Measurements from ENCODE around the gene RBM33. TPM values are rescaled to one million over a fixed set of nuclear protein-coding genes. Genes with fewer than 3 reads are reported as not detected.
"Not testable (repeated sequence)": the region's sequence is repeated elsewhere in the genome, so short reads cannot be mapped to it uniquely, and the experiment has no call there.

Gene RBM33
- total RNA-seq, 2 experiments from 2014 or later, result 69.8 to 74.6 TPM

DNA sequence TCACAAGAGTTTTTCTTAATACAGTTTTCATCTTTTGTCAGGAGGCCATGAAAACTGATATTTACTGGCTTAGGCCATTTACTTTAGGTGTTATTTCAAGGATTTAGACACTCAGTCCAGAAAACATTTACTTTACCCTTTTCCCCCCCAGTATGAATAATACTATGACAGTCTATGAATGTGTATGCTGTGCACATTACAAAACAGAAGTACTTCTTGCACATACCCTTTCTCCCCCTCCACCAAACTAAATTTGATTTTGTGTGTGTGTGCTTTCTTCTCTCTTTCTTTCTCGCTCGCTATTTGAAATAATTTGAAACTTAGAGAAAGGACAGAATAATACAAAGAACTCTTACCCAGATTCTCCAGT, 41.3 kb downstream of the RBM33 start:
- Mint-ChIP-seq H3K4me1 (peaks cover 66% of the 10 kb centered on the region), H3K9me3 (peaks cover 10% of the 10 kb centered on the region), H3K27ac (peak overlapping the region; percentile 69), H3K4me3 (no peak overlapping the region), H3K36me3 (peaks cover 75% of the 10 kb centered on the region), H3K27me3 (no peaks in the 10 kb centered on the region)
- no peak for DNase-seq

- peaks cover 65% of the 10 kb centered on the region for H3K4me1 Mint-ChIP-seq
- not testable (repeated sequence) for H3K27ac Mint-ChIP-seq, H3K27me3 Mint-ChIP-seq, H3K4me3 Mint-ChIP-seq, DNase-seq
- peaks cover 10% of the 10 kb centered on the region for H3K9me3 Mint-ChIP-seq
- H3K36me3 Mint-ChIP-seq, result peaks cover 76% of the 10 kb centered on the region
Measured at GRCh38 chr7:155686620-155687324, 42.3 kb downstream of the RBM33 start.

DNA sequence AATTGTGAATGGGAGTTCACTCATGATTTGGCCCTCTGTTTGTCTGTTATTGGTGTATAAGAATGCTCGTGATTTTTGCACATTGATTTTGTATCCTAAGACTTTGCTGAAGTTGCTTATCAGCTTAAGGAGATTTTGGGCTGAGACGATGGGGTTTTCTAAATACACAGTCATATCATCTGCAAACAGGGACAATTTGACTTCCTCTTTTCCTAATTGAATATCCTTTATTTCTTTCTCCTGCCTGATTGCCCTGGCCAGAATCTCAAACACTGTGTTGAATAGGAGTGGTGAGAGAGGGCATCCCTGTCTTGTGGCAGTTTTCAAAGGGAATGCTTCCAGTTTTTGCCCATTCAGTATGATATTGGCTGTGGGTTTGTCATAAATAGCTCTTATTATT, 43.8 kb downstream of the RBM33 start:
- H3K36me3 Mint-ChIP-seq, result peaks cover 67% of the 10 kb centered on the region
- H3K4me3 Mint-ChIP-seq, DNase-seq, H3K27ac Mint-ChIP-seq, H3K27me3 Mint-ChIP-seq: not testable (repeated sequence)
- H3K4me1 Mint-ChIP-seq, result peaks cover 64% of the 10 kb centered on the region
- H3K9me3 Mint-ChIP-seq, result peaks cover 10% of the 10 kb centered on the region

GRCh38 chr7:155690655-155691054, 46.2 kb downstream of the RBM33 start:
- H3K4me3 Mint-ChIP-seq, H3K27ac Mint-ChIP-seq: not testable (repeated sequence)

GRCh38 chr7:155692317-155692716, 47.9 kb downstream of the RBM33 start:
- H3K4me1 Mint-ChIP-seq, result peaks cover 62% of the 10 kb centered on the region
- H3K27ac Mint-ChIP-seq, result no peak overlapping the region
- no peak for DNase-seq
- H3K27me3 Mint-ChIP-seq, result no peaks in the 10 kb centered on the region
- H3K9me3 Mint-ChIP-seq, result peaks cover 4% of the 10 kb centered on the region
- H3K36me3 Mint-ChIP-seq, result peaks cover 47% of the 10 kb centered on the region
- H3K4me3 Mint-ChIP-seq, result no peak overlapping the region

More at GRCh38 chr7:155690655-155691054, 46.2 kb downstream of the RBM33 start:
- not testable (repeated sequence) for DNase-seq, H3K27me3 Mint-ChIP-seq
- H3K4me1 Mint-ChIP-seq, result peaks cover 56% of the 10 kb centered on the region
- H3K9me3 Mint-ChIP-seq, result peaks cover 10% of the 10 kb centered on the region
- H3K36me3 Mint-ChIP-seq, result peaks cover 59% of the 10 kb centered on the region

DNA sequence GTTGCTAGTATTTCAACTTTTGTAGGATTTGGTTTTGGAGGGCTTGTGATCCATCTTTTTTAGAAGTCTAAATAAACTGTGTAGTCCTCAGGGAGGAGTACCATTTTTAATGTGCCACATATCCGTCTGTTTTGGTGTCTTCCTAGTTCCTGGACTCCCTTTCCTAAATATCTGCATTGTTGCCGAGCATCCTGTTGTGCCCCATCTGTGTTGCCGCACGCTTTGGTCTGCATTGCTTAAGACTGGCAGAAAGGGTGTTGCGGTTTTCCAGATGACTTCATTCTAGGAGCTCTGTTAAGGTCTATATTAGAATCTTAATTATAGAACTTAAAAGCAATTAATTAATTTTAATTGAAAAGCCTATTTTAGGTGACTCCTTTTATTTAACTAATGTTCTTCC, 49.4 kb downstream of the RBM33 start:
- Mint-ChIP-seq H3K9me3 (peaks cover 4% of the 10 kb centered on the region), H3K4me3 (no peak overlapping the region), H3K27ac (no peak overlapping the region), H3K4me1 (peaks cover 63% of the 10 kb centered on the region), H3K27me3 (no peaks in the 10 kb centered on the region), H3K36me3 (peaks cover 35% of the 10 kb centered on the region)
- no peak for DNase-seq

GRCh38 chr7:155694851-155695250, 50.4 kb downstream of the RBM33 start:
- Mint-ChIP-seq H3K4me3 (no peak overlapping the region), H3K4me1 (peaks cover 62% of the 10 kb centered on the region), H3K9me3 (peaks cover 4% of the 10 kb centered on the region), H3K27me3 (no peaks in the 10 kb centered on the region), H3K27ac (no peak overlapping the region), H3K36me3 (peaks cover 26% of the 10 kb centered on the region)
- DNase-seq, result no peak

DNA sequence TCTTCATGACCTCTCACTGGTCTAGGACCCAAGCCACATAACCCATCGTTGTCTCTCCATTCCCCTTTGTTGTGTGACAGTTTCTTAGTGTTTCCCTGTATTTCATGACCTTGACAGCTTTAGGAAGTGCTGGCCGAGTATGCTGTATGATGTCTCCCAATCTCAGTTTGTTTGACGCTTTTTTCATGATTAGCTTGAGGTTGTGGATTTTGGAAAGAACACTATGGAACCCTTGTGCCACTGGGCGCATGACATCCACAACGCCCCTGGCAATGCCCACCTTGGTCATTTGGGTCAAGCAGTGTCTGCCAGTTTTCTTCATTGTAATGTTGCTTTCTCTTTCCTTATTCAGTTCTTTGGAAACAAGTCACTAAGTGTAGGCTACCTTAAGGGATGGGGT, 52.3 kb downstream of the RBM33 start:
- no peak overlapping the region for H3K4me3 Mint-ChIP-seq
- H3K36me3 Mint-ChIP-seq, result peaks cover 20% of the 10 kb centered on the region
- H3K4me1 Mint-ChIP-seq, result peaks cover 52% of the 10 kb centered on the region
- no peaks in the 10 kb centered on the region for H3K9me3 Mint-ChIP-seq
- DNase-seq, result no peak
- H3K27me3 Mint-ChIP-seq, result no peaks in the 10 kb centered on the region
- no peak overlapping the region for H3K27ac Mint-ChIP-seq

GRCh38 chr7:155698633-155699032, 54.2 kb downstream of the RBM33 start:
- DNase-seq, result no peak
- peaks cover 29% of the 10 kb centered on the region for H3K36me3 Mint-ChIP-seq
- peaks cover 52% of the 10 kb centered on the region for H3K4me1 Mint-ChIP-seq
- no peak overlapping the region for H3K4me3 Mint-ChIP-seq
- no peaks in the 10 kb centered on the region for H3K9me3 Mint-ChIP-seq
- H3K27me3 Mint-ChIP-seq, result no peaks in the 10 kb centered on the region
- no peak overlapping the region for H3K27ac Mint-ChIP-seq

- Mint-ChIP-seq H3K36me3 (peaks cover 28% of the 10 kb centered on the region), H3K4me1 (peaks cover 48% of the 10 kb centered on the region), H3K27me3 (no peaks in the 10 kb centered on the region), H3K4me3 (no peak overlapping the region), H3K27ac (no peak overlapping the region), H3K9me3 (no peaks in the 10 kb centered on the region)
- no peak for DNase-seq
Measured at GRCh38 chr7:155699180-155699579, 54.7 kb downstream of the RBM33 start.

DNA sequence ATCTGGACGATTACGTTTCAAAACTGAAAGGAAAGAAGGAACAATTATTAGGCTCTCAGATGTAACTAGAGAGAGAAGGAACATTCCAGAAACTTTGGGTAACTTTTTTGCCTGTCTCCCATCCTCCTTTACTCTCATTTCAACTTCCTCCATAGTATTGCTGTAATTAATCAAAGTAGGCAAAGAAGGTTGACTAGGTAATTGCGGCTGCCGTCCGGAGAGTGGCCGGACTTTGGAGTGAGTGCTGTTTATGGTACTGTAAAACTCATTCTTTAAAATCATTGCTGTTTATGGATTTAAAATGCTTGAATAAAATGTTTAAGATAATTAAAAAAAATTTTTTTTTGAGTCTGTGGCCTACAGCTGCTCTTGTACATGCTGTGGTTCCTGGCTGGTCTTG, 56.4 kb downstream of the RBM33 start:
- Mint-ChIP-seq H3K4me1 (peaks cover 38% of the 10 kb centered on the region), H3K36me3 (peaks cover 23% of the 10 kb centered on the region), H3K27ac (no peak overlapping the region), H3K4me3 (no peak overlapping the region), H3K9me3 (no peaks in the 10 kb centered on the region), H3K27me3 (no peaks in the 10 kb centered on the region)
- DNase-seq, result no peak

- H3K27me3 Mint-ChIP-seq, result no peaks in the 10 kb centered on the region
Measured at GRCh38 chr7:155701972-155702544, 57.6 kb downstream of the RBM33 start.

GRCh38 chr7:155702616-155703015, 58.2 kb downstream of the RBM33 start:
- Mint-ChIP-seq H3K9me3 (no peaks in the 10 kb centered on the region), H3K4me1 (peaks cover 30% of the 10 kb centered on the region), H3K4me3 (no peak overlapping the region), H3K27me3 (no peaks in the 10 kb centered on the region), H3K27ac (peak overlapping the region; percentile 76), H3K36me3 (peaks cover 24% of the 10 kb centered on the region)
- DNase-seq, result no peak

More at GRCh38 chr7:155701972-155702544, 57.6 kb downstream of the RBM33 start:
- no peak for DNase-seq
- Mint-ChIP-seq H3K4me1 (peaks cover 35% of the 10 kb centered on the region), H3K9me3 (no peaks in the 10 kb centered on the region), H3K4me3 (no peak overlapping the region), H3K36me3 (peaks cover 24% of the 10 kb centered on the region), H3K27ac (peak overlapping the region; percentile 76)

DNA sequence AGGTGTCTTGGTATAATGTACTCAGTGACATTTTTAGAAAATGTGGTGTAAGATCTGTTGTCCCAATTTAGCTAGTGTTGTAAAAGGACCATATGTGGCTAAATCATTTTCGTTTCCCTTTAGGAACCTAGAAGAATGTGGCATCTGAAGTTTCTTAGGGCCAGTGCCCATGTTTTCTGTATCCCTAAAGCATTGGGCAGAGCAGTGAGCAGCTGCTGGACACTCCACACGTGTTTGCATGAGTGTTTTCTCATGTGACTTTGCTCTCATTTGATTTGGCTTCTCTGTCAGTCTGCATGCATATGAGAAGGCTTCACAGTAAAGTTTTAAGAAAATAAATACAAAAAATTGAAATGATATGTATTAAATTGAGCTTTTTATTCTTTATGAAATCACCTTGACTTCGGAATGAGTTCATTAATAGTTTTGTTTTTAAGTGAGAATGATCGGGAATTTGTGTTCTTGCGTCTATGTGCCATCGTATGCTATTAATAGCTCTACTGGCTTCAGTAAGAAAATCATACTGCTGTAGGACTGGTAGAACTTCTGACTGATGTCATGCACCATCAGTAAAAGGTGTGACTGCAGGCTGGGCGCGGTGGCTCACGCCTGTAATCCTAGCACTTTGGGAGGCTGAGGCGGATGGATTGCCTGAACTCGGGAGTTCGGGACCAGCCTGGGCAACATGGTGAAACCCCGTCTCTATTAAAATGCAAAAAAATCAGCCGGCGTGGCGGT, 61.3 kb downstream of the RBM33 start:
- no peaks in the 10 kb centered on the region for H3K27me3 Mint-ChIP-seq
- peaks cover 19% of the 10 kb centered on the region for H3K36me3 Mint-ChIP-seq
- H3K4me1 Mint-ChIP-seq, result peaks cover 18% of the 10 kb centered on the region
- H3K4me3 Mint-ChIP-seq, result no peak overlapping the region
- no peaks in the 10 kb centered on the region for H3K9me3 Mint-ChIP-seq
- DNase-seq, result no peak
- no peak overlapping the region for H3K27ac Mint-ChIP-seq

DNA sequence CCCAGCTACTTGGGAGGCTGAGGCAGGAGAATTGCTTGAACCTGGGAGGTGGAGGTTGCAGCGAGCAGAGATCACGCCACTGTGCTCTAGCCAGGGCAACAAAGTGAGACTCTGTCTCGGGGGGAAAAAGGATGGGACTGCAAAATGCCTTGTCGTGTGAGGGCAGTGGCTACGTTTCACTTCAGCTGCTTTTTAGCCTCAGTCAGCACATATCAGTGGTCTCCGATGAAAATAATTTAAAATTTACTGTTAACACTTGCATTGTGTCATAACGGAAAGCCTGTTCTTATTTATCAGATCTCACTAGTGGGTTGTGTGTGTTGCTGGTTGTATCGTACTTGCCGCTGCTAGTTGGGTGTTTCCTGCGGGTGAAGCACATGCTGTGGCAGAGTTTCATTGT, 61.9 kb downstream of the RBM33 start:
- H3K4me1 Mint-ChIP-seq, result peaks cover 17% of the 10 kb centered on the region
- H3K27ac Mint-ChIP-seq, result peak overlapping the region; percentile 5
- DNase-seq, result no peak
- H3K36me3 Mint-ChIP-seq, result peaks cover 21% of the 10 kb centered on the region
- no peaks in the 10 kb centered on the region for H3K9me3 Mint-ChIP-seq
- no peak overlapping the region for H3K4me3 Mint-ChIP-seq
- no peaks in the 10 kb centered on the region for H3K27me3 Mint-ChIP-seq
